Measurements from ENCODE around the gene CCNB1.
A peak's percentile ranks its signal among the peaks of the same experiment; 100 is the strongest.
"Not testable (repeated sequence)": the region's sequence is repeated elsewhere in the genome, so short reads cannot be mapped to it uniquely, and the experiment has no call there.

The CCNB1 gene

GRCh38 chr5:69166686-69167492, at the start of gene CCNB1:
Gene CCNB1 (plus strand): TSS chr5:69167150. CDS start chr5:69167263, 113 bp downstream.
- peak; percentile 96 for DNase-seq (ENCODE audit: low read depth)

- DNase-seq (ENCODE audit: low read depth) = peak; percentile 34
Measured at GRCh38 chr5:69129413-69129812, 37.5 kb upstream of the CCNB1 start.

GRCh38 chr5:69130241-69130640, 36.7 kb upstream of the CCNB1 start:
- no peak for DNase-seq (ENCODE audit: low read depth)

DNA sequence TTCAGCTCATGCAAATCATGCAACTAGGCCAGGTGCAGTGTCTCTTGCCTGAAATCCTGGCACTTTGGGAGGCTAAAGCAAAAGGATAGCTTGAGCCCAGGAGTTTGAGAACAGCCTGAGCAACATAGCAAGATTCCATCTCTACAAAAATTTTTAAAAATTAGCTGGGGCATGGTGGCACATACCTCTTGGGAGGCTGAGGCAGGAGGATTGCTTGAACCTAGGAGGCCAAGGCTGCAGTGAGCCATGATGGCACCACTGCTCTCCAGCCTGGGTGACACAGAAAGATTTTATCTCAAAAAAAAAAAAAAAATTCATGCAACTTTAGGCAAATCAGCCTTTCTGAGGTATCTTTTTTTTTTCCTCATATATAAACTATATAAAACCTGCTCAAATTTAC, 35.6 kb upstream of the CCNB1 start:
- DNase-seq (ENCODE audit: low read depth) = no peak

DNA sequence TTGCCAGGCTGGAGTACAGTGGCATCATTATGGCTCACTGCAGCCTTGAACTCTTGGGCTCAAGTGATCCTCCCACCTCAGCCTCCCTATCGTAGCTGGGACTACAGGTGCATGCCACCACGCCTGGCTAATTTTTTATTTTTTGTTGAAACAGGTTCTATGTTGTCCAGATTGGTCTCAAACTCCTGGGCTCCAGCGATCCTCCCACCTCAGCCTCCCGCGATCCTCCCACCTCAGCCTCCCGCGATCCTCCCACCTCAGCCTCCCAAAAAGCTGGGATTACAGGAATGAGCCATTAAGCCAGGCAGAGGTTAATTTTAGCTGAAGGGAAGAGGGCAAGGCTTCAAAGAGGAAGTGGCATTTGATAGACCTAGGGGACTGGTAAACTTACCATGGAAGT, 32.8 kb upstream of the CCNB1 start:
- DNase-seq (ENCODE audit: low read depth) = no peak

- DNase-seq (ENCODE audit: low read depth) = peak; percentile 2
Measured at GRCh38 chr5:69136293-69136692, 30.7 kb upstream of the CCNB1 start.

DNA sequence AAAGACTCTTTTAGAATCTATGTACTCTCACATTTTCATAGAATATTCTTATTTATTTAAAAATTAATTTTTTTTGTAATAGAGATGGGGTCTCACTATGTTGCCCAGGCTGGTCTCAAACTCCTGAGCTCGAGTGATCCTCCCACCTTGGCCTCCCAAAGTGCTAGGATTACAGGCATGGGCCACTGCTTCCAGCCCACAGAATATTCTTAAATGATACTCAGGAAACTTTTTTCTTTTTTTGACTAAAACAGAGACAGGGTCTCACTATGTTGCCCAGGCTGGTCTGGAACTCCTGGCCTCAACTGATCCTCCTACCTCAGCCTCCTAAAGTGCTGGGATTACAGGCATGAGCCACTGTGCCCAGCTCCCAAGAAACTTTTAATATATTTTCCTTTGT, 29.7 kb upstream of the CCNB1 start:
- not testable (repeated sequence) for DNase-seq (ENCODE audit: low read depth)

GRCh38 chr5:69137807-69138206, 29.1 kb upstream of the CCNB1 start:
- no peak for DNase-seq (ENCODE audit: low read depth)

- no peak for DNase-seq (ENCODE audit: low read depth)
Measured at GRCh38 chr5:69138766-69139165, 28.2 kb upstream of the CCNB1 start.

- not testable (repeated sequence) for DNase-seq (ENCODE audit: low read depth)
Measured at GRCh38 chr5:69140239-69140638, 26.7 kb upstream of the CCNB1 start.

- no peak for DNase-seq (ENCODE audit: low read depth)
Measured at GRCh38 chr5:69140827-69141226, 26.1 kb upstream of the CCNB1 start.

DNA sequence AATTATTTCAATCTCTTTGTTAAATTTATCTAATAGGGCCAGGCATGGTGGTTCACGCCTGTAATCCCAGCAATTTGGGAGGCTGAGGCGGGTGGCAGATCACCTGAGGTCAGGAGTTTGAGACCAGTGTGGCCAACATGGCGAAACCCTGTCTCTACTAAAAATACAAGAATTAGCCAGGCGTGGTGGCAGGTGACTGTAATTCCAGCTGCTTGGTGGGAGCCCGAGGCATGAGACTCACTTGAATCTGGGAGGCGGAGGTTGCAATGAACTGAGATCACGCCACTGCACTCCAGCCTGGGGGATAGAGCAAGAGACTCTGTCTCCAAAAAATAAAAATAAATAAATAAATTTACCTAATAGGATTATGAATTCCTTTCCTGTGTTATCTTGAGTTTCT, 18.4 kb upstream of the CCNB1 start:
- DNase-seq (ENCODE audit: low read depth) = not testable (repeated sequence)

- DNase-seq (ENCODE audit: low read depth) = no peak
Measured at GRCh38 chr5:69148981-69149675, 17.8 kb upstream of the CCNB1 start.

DNA sequence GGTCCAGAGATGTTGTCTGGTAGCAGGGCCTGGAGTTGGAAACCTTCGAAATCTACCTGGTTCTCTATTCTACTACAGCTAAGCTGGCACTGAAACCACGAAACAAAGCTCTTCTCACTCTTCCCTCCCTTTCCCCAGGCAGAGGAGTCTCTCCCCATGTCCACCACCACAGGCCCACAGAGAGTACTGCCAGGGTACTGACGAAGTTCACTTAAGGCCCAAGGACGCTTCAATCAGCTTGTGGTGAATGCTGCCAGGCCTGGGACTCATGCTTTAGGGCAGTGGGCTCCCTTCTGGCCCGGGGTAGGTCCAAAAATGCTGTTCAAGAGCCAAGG, 17.3 kb upstream of the CCNB1 start:
- no peak for DNase-seq (ENCODE audit: low read depth)

DNA sequence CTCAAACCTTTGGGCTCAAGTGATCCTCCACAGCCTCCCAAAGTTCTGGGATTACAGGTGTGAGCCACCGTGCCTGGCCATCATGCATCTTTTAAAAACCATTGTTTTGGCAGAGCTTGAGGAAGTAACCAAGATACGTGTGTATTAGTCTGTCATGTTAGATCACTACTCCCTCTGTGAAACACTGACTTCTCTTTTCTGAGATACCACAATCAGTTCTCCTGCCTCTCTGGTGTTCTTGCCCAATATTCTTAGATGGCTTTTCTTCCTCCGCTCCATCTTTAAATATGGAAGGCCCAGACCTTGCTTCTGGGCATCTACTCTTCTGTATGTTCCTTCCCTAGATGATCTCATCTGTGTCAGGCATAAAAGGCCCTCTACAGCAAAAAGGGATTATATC, 14.2 kb upstream of the CCNB1 start:
- DNase-seq (ENCODE audit: low read depth) = no peak

GRCh38 chr5:69156456-69156855, 10.5 kb upstream of the CCNB1 start:
- no peak for DNase-seq (ENCODE audit: low read depth)

DNA sequence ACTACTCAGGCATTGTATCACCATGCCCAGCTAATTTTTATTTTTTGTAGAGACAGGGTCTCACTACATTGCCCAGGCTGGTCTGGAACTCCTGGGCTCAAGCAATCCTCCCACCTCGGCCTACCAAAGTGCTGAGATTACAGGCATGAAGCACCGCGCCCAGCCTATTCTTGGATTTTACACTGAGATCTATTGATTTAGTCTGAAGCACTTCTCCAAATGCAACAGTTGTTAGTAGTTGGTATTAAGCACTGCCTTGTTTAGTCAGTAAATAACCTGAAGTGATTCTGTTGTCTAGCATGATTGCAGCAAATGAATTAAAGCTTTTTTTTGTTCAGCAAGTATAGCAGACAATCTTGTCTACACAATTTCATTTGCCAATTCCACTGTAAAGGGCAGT, 8.9 kb upstream of the CCNB1 start:
- DNase-seq (ENCODE audit: low read depth) = no peak

GRCh38 chr5:69160651-69161050, 6.3 kb upstream of the CCNB1 start:
- no peak for DNase-seq (ENCODE audit: low read depth)

DNA sequence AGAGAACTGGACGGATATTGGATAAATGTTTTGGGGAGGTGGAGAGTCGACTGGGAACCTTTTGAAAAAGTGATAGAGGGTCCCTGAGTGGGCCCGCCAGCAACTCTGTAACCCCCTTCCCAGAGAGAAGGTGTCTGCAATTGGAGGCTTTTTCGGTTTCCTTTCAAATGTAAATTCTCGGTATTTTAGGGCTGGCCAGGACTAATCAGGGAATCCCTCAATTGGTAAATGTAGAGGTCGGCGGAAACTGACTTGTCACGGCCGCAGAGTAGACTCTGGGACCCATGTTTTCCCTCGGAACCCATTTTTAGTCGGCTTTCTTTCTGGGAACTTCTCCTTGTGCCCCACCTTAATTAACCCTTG, 524 bp downstream of the CCNB1 start:
- no peak for DNase-seq (ENCODE audit: low read depth)

- no peak for DNase-seq (ENCODE audit: low read depth)
Measured at GRCh38 chr5:69167929-69168328, 979 bp downstream of the CCNB1 start.

GRCh38 chr5:69170495-69170894, 3.5 kb downstream of the CCNB1 start:
- no peak for DNase-seq (ENCODE audit: low read depth)

DNA sequence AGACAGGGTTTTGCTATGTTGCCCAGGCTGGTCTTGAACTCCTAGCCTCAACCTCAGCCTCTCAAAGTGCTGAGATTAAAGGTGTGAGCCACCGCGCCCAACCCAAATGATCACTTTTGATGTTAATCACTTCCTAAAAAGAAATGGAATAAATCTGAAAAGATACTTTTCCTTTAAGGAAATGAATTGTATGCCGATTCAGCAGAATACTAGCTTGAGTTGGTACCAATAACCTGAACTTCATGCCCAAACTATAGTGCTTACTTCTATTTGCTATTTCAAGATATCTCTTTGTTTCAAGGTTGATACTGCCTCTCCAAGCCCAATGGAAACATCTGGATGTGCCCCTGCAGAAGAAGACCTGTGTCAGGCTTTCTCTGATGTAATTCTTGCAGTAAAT, 4.0 kb downstream of the CCNB1 start:
- no peak for DNase-seq (ENCODE audit: low read depth)

DNA sequence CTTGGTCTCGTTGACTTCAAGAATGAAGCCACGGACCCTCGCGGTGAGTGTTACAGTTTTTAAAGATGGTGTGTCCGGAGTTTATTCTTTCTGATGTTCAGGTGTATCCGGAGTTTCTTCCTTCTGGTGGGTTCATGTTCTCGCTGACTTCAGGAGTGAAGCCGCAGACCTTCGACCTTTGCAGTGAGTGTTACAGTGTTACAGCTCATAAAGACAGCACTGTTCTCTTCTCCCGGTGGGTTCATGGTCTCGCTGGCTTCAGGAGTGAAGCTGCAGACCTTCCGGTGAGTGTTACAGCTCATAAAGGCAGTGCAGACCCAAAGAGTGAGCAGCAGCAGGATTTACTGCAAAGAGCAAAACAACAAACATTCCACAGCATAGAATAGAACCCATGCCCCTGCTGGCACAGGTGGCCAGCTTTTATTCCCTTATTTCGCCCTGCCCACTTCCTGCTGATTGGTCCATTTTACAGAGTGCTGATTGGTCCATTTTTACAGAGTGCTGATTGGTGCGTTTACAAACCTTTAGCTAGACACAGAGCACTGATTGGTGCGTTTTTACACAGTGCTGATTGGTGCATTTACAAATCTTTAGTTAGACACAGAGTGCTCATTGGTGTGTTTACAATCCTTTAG, 14.8 kb downstream of the CCNB1 start:
- DNase-seq (ENCODE audit: low read depth) = not testable (repeated sequence)
